Stimulated activated CD4-positive, alpha-beta T cell treated with anti-CD3 and anti-CD28 coated beads, TNF-alpha, amount 100 ng/mL, for 24 hours (primary cell): ENCODE data around the gene NUDT11.
"Not testable (repeated sequence)": the region's sequence is repeated elsewhere in the genome, so short reads cannot be mapped to it uniquely, and the experiment has no call there.

Experiments
- DNase-seq, 3 experiments: peaks; one replicate each; pipeline ENCODE4 v3.0.0-alpha.2; 2020; ENCODE audit warnings: low read depth in 3 of 3

Gene NUDT11

DNA sequence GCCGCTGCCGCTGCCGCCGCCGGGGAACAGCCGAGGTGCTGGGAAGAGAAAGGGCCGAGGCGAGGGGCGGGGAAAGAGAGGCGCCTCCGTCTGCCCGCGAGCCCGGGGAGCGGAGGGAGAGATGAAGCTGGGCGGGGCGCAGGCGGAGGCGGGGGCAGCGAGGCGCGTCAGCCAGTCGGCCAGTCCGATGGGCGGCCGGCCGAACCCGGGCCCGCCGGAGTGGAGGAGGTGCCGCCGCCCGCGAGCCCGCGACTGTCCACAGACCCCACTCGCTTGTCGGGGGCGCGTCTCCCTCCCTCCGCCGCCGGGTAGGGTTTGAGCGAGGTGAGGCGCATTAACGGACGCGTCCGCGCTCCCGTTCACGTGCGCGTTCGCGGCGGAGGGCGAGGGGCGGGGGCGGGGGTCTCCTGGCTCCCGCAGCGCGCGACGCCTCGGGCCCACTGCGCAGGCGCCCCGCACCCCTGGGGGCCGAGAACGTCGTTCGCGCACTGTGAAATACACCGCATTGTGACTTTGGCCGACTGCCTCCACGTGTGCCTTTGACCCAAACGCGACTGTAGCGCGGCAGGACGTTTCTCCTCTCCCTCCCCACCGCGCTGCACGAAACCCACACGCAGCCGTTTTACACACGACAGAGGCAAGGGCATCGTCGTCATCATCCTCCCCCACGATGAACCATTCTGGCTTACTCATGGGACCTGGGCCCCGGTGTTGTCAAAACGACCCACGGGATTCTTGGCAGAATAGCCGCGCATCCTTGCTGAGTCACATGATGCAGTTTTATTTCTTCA, at the start of gene NUDT11:
TSS of gene NUDT11 (minus strand) at position 92 of the 791 bp plus-strand sequence. CDS start 148 bp downstream, outside the sequence.
- peak in 2 of 3 experiments; percentile 24 to 47 for DNase-seq

DNA sequence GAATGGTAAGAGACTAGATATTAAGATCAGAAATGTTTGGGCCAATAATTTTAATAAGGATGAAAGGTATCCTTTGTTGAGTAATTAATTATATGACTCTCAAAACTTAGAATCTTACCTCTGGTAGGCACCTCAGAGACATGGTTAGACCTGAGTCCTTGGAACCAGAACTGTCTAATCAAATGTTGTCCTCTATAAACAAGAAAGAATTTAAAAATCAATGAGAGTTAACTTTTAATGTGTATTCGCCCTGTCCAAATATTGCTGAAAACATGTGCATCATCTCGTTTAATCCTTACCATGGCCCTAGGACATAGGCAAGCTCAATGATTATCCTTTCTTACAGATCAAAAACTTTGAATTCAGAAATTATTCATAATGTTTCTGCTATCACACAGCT, 24.0 kb upstream of the NUDT11 start:
- DNase-seq, result no peak

DNA sequence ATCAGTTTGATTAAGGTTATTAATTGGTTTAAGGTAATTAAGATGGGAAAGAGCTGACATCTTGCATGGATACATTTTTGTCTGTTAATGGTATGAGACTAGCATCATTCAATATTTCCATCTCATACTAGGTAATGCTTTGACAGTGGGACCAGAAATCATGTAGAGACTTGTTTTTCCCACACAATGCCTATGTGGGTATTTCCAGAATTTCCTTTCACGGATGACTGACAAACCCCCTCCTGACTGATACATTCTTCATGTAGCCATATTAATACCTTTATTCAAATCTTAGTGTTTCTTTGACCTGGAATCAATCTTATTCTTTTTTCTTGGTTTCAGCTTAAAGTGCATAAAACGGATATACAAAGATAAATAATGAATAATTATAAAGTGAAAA, 22.7 kb upstream of the NUDT11 start:
- DNase-seq, result not testable (repeated sequence)

DNA sequence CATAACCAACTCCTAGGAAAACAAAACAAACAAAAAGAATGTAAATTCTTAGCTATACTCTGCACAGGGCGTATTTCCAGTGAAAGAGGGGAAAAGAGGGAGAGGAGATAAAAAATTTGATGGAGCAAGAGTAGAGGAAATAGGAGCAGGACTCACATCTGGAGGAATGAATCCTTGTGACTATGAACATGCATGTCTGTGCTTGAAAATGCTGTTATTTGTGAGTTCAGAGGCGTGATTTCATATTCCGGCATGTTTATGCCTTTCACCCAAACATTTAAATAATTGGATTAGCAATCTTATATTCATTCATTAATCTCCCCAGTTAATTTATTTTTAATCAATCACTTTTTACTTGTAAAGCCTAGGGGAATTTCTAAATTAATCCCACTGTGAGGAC, 11.2 kb upstream of the NUDT11 start:
- DNase-seq, result no peak

DNA sequence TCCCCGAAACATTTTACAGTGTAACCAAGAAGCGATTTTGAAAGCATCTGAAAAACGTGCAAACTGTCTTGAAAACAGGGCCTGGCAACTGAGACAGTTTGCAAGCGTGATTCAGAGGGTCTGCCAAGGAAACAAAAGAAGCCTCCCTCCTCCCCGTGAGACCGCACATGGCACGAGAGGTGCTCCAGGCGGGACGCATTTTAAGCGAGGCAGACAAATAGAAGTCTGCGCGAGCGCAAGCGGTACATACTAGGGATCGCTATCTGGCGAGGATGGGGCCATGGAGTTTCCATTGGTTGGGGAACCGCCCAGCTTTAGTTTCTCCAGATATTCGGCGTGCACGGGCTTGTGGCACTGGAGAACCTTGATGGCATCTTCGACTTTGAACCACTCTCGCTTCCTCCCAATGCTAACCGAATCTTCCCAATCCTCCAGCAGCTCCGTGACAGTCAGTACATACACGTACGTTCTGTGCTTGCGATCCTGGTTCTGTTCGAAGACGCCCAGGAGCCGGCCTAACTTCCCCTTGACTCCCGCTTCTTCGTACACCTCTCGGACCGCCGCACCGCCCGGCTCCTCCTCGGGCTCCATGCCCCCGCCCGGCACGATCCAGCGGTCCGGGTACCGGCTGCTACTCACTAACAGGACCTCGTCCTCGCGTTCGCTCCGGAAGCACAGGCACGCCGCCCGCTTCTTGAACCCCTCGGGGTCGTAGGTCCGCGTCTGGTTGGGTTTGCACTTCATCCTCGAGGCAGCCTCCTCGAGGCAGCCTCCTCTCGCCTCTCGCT, 497 bp downstream of the NUDT11 start:
- not testable (repeated sequence) for DNase-seq

DNA sequence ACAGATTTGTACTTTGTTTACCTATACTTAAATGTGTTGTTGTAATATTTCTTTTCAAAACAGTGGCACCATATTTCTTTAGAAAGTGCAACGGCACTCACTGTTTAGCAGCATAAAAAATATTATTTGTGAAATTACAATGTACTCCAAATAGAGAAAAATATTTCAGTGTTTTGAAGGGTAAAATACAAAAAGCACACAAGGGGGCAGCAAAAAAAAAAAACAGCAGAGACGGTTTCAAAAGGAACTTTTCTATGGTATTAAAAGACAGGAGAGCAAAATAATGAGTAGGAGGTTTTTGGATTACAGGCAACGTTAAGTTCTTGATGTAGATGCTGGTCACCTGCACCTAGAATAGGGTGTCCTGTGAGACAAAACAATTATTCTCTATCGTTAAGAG, 2.0 kb downstream of the NUDT11 start:
- DNase-seq, result no peak

DNA sequence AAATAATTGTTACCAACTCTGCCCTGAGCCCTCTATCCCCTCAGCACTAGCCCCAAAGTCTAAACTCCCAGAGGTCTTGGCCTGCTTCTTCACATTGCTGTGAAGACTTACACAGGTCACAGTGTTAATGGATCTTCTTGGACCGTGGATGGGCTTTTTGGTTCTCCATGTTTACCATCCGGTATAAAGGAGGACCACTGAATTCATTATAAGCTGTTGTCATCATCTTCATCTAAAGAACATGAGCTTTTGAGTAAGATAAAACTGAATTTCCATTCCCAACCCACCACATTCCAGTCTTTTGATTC, 8.5 kb downstream of the NUDT11 start:
- no peak for DNase-seq

DNA sequence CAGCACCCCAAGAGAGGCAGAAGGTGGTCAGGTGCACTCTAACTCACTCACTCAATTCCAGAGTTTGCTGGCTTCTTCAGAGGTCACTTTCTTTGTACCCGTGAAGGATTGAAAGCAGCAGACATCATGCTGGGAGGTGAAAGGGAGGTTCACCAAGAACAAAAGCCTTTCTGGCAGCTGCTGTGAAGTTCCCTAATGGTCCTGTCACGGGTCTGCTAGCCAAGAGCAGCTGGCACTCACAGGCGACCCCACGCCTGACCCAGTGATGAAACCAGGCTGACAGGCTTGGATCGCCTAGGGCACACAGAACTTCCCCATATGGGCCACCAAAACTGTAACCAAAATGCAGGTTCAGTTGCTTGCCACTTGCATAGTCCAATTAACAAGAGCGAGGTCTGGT, 11.8 kb downstream of the NUDT11 start:
- no peak for DNase-seq

DNA sequence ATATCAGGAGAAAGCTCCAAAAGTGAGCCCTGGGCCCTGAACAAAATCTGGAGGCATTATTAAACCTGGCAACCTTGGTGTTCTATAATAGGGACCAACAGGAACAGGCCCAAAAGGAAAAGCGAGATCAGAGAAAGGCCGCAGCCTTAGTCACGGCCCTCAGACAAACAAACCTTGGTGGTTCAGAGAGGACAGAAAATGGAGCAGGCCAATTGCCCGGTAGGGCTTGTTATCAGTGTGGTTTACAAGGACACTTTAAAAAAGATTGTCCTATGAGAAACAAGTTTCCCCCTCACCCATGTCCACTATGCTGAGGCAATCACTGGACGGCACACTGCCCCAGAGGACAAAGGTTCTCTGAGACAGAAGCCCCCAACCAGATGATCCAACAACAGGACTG, 14.0 kb downstream of the NUDT11 start:
- not testable (repeated sequence) for DNase-seq

DNA sequence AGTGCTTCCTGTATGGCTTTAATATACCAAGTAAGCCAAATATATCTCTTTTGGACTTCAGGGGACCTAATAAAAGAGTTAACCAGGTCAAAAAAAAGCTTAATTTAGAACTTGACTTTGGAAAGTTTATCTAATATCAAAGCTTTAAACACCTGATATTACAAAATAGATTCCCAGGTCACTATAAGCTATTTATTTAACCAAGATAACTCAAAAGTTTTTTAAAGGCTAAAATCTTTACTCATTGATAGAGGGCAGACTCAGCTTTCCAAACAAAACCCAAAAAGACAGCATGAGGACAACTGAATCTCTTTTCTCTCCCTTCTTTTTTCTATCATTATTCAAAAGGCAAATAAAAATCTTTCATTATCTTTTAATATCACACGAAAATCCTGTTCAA, 19.5 kb downstream of the NUDT11 start:
- no peak for DNase-seq

DNA sequence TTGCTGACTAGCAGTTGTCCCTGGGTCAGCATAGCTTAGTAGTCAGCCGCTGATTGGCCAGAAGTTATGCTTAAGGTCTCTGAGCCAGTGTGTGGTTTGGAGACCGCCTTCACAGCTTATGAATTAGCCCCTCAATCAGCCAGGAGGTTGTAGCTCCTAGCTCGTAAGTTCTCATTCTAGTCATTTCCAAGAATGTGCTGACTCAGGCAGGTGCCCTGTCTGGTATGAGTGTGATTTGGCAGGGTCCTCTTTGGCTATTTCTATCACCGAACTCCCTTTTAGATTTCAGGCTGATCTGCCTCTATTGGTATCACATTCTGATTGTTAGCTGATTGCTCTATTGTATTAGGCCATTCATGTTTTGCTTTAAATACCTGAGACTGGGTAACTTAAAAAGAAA, 33.1 kb downstream of the NUDT11 start:
- DNase-seq, result no peak

DNA sequence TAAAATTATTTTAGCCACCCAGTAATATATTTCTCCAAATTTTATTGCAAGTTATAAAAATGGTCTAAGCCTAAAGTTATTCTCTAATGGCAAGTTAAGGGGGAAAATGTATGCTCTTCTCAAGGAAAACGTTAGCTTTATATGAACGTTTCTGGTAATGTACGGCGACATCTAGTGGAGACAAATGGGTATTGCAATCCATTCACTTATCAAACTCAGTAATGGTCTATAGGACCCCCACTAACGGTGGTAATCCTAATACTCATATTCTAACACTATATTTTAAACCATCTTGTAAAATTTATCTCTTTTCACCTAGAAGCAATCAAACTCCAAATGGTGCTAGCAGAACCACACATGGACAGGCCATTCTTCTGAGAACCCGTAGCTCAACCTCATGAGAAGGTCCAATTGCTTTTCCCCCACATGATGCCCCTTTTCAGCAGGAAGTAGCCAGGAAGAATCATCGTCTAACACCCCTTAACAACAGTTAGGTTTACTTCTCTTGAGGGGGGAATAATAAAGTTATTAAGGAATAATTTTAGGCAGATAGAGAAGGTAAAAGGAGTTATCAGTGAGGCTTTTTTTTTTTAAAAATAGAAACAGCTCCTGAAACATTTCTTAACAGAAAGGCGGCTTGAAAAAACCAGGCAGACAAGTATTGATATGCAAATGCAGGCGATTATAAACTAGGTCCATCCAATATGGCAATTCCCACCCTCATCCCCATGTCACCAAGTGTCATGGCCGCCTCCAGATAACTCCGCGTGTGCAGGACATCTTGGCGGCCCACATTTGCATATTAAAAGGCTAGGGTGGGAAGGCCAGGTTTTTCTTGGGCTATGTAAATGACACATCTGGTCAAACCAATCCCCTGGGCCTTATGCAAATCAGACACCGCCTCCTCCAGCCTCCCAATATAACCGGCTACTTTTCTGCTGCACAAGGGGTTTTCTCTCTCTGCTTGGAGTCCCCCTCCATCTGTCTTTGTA, 35.0 kb downstream of the NUDT11 start:
- no peak for DNase-seq

DNA sequence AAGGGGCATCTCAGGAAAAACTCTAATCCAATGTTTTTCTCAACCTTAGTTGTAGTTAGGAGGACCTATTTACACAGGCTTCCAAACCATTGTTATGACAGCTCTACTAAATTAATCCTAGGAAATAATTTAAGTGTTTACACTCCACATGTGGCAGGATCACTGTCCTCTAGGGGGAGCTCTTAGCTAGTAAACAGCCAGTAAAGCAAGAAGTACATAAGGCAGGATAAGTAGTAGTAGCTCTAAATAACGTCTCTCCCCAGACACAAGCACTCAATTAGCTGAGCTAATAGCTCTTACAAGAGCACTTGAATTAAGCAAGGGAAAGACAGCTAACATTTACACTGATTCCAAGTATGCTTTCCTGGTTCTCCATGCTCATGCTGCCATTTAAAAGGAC, 37.3 kb downstream of the NUDT11 start:
- DNase-seq, result no peak

DNA sequence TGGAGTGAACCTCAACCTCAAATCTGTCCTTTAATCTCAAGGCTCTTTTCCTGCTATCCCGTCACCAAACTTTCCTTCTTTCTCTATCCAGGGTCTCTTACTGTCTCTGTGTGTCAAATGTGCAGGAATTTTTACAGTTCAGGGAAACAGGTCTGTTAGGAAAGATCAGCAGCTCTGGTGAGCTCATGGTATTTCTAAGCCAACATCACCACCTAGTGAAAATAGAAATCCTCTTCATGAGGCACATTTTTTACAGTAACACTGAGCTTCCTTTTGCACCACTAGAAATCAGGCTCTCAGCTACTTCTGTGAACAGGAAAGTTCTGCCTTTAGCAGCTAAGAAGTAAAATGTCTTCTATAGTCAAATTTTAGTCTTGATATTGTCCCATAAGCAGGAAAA, 39.6 kb downstream of the NUDT11 start:
- no peak for DNase-seq

DNA sequence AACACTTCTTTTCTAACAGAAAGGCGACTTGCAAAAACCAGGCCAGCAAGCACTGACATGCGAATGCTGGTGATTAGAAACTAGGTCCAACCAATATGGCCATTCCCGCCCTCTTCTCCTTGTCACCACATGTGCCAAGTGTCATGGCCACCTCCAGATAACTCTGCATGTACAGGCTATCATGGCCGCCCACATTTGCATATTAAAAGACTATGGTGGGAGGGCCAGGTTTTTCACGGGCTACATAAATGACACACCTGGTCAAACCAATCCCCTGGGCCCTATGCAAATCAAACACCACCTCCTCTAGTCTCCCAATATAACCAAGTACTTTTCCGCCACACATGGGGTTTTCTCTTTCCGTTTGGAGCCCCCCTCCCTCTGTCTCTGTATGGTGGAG, 40.1 kb downstream of the NUDT11 start:
- DNase-seq, result no peak

DNA sequence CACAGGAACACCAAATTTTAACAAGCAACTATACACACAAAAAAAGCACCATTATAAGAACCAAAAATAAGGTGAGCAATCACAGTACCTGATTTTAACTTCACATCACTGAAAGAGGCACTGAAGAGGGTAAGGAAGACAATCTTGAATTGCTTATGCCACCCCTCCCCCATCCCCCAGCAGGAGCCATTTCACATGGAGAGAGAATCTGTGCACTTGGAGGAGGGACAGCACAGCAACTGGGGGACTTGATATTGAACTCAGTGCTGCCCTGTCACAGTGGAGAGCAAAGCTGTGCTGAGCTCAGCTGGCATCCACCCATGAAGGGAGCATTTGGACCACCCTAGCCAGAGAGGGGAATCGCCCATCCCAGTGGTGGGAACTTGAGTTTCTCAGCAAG, 56.0 kb downstream of the NUDT11 start:
- no peak for DNase-seq
